GM21526 (cell line): Measurements from ENCODE around the gene ABRACL.
"Not testable (repeated sequence)": the region's sequence is repeated elsewhere in the genome, so short reads cannot be mapped to it uniquely, and the experiment has no call there.

ENCODE experiments used
- ATAC-seq: cut with Tn5 transposase; IDR thresholded peaks from one replicate; pipeline ENCODE4 v1.9.1; 2021; ENCODE audit warnings: moderate library complexity; ENCODE audit not compliant: unreplicated experiment, low FRiP score

The ABRACL gene

DNA sequence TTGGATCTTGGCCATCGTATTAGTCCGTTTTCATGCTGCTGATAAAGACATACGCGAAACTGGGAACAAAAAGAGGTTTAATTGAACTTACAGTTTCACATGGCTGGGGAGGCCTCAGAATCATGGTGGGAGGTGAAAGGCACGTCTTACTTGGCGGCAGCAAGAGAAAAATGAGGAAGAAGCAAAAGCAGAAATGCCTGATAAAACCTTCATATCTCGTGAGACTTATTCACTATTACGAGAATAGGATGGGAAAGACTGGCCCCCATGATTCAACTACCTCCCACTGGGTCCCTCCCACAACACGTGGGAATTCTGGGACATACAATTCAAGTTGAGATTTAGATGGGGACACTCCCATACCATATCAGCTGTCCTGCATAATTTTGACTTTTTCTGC lies 20.4 kb upstream of the ABRACL start:
- ATAC-seq, result no peak

DNA sequence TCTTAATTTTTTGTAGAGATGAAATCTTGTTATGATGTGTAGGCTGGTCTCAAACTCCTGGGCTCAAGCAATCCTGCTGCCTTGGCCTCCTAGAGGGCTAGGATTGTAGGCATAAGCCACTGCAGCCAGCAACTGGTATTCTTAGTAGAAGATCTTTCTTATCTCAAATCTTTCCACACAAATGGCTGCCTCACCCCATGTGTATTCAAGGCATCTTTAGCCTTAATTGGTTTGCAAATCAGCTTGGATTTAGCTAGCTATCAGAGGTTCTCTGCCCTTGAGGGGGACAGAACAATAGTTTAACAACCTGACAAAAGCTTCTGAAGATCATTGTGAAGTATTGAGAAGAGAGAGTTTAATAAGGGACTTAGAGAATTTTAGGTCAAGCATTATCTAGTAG lies 17.9 kb upstream of the ABRACL start:
- no peak for ATAC-seq

DNA sequence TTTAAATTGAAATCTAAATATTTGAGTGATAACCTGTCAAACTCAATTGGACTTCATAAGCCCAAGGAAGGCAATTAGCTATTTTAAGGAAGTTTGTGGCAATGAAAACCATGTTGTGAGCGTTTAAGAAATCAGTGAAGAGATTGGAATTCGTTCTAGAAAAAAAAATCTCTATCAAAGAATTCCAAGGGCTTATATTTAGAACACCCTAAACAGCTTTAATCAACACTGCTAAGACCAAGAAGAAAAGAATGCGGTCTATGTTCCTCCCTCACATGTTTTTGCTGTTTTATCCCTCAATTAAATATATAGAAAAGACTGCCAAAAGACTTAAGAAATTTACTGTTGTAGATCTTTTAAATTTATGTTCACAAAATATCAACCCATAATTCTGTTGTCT lies 16.6 kb upstream of the ABRACL start:
- no peak for ATAC-seq

DNA sequence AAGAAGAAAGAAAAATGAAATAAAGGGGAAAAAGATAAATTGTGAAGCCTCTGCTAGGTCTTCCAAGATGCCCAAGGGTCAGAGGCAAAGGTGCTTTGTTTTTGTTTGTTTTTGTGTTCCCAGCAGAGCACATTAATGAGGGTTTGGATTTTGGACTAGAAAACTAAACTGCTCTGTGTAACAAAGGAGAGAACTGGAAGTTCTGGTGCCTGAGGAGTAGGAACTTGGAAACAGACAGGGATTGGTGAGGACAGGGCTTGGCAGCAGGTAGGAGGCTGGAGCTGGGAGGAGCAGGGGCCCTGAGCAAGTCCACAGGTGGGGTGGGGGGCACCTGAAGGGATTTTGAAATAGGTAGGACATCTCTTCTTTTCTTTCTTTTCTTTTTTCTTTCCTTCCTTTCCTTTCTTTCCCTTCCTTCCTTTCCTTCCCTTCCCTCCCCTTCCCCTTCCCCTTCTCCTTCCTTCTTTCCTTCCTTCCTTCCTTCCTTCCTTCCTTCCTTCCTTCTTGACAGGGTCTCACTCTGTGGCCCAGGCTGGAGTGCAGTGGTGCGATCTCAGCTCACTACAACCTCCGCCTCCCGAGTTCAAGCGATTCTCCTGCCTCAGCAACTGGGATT lies 15.3 kb upstream of the ABRACL start:
- no peak for ATAC-seq

DNA sequence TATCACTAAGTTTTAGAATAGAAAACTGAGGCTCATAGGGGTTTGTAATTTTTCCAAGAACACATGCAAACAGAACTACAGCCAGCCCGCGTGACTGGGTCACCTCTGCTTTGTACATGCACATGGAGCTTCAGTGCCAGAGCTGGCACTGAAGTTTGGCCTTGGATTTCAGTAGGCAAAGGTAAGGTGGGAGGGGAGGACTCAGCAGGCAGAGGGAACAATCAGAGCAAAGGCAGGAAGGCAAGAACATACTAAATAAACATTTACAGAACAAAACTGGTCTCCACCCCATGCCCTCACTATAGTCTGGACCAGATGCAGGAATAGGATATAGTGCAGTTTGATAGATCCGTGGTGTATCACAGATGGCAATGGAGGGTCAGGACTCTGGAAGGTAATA lies 13.6 kb upstream of the ABRACL start:
- ATAC-seq, result no peak

DNA sequence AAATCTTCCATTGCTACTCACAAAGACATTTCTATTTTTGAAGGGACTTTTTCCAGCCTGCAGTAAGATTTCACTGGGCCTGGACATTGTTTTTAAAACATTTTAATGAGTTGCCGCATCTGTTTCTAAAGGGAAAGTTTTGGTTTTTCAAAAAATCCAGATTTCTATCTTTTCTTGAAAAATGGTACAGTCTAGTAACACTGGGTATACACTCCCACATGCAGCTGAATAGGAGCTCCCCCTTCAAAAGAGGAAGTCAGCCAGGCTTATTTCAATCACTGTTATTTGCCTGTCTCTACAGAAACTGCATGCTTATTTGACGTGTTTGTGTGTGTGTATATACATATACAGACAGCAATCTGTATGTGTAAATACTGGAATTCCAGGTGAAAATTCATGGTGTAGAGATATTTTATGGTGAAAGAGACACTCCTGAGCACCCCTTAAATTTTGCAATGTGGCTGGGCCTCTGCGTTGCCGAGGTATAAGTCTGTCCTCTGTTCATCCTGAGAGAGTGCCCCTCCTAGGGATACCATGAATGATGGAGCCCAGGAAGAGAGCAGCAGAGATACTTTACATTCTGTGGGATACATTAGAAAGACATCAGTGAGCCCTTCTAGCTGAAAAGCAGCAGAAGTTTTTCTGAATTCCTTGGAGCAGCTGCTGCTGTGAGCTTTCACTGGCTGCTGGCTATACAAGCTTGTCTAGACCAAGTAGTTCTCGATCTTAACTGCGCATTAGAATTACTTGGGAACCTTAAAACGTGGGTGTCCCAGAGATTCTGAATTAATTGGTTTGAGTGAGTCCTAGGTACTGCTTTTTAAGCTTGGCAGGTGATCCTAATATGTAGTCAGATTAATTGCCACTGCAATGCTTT lies 12.0 kb upstream of the ABRACL start:
- peak; percentile 93 for ATAC-seq

DNA sequence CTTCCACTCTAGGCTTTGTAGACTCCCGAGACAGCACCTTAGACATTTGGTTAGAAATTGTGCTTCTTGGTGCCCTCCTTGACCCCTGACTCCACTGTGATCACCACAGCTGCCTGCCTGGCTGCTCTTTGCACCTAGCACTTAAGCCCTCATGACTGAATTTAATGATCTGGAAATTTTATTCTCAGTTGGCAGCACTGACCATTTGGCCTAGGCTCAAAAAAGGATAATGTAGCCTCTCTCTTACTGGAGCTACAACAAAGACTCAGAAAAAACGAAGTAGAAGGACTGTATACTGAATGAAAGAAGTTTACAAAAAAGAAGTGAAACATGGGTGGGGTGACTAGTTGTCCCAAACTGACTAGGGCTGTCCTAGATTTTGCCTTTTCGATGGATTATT lies 11.3 kb upstream of the ABRACL start:
- no peak for ATAC-seq

DNA sequence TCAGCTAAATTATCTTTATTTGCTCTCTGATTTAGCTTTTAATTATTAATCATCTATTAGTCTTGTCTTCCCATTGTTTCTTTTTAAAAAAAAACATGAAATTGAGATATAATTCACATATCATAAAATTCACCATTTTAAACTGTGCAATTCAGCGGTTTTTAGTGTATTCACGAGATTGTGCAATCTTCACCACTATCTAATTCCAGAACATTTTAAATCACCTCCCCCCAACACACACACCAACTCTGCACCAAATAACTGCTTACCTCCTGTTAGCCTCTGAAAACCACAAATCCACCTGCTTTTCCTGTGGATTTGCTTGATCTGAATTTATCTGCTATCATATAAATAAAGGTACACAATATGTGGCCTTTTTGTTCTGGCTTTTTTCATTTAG lies 8.8 kb upstream of the ABRACL start:
- no peak for ATAC-seq

DNA sequence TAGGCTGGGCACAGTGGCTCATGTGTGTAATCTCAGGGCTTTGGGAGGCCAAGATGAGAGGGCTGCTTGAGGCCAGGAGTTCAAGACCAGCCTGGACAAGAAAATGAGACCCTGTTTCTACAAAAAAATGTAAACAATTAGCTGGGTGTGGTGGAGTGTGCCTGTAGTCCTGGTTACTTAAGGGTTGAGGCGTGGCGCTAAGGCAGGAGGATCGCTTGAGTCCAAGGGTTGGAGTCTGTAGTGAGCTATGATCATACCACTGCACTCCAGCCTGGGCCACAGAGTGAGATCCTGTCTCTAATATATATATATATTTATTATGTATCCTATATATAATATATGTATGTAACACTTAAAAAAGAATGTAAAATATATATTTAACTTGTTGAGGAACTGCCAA lies 7.9 kb upstream of the ABRACL start:
- ATAC-seq, result no peak

DNA sequence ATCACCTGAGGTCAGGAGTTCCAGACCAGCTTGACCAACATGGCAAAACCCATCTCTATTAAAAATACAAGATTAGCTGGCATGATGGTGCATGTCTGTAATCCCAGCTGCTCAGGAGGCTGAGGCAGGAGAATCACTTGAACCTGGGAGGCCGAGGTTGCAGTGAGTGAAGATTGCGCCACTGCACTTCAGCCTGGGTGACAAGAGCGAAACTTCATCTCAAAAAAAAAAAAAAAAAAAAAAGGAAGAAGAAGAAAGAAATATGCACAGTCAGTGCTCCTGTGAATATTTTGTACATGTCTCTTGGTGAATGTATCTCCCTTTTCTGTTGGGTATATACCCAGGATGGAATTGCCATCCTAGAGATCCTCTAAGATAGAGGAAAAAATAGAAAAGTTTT lies 3.1 kb upstream of the ABRACL start:
- ATAC-seq, result not testable (repeated sequence)

DNA sequence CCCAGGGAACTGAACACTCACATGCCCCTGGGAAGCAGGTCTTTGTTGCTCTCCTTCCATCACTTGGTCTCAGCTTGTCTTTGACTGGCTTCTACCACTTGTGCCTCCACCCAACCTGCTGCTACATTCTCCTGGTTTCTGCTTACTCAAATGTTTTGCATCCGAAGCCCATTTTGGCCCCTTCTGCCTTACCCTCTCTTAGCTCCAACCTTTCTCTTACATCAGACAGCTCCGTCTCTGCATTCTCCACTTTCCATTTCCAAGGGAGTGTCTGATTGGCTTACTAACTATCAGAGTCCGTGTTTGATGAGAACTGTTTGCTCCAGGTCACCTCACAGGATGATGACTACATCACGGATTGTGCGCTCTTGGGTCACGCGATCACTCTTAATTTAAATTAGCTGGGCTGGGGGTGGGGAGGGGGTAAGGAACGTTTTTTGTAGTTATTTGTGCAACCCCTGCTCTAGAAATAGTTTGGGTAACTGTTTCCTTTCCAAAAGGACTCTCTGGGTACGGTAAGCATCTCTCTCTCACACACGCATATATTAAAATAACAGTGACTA lies 844 bp upstream of the ABRACL start:
- no peak for ATAC-seq

DNA sequence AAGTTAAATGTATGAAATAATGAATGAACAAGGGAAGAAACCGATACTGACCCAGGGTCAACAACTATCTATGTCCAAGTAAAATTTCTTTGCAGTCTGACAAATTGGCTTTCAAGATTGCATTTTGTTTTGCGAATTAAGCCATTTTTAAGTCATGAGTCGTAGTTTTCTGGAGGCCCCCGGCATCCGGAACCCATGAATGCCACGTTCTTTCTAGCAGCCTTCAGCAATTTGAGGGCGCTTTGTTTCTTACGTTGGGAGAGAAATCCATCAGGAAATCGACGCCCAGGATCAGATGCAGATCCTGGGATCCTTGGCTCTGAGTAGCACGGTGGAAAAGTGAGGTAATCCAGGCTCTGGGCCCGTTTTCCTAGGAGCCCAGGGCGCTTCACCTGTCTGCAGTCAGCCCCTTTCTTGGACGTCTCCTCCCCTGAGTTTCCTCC lies 309 bp upstream of the ABRACL start:
- no peak for ATAC-seq

DNA sequence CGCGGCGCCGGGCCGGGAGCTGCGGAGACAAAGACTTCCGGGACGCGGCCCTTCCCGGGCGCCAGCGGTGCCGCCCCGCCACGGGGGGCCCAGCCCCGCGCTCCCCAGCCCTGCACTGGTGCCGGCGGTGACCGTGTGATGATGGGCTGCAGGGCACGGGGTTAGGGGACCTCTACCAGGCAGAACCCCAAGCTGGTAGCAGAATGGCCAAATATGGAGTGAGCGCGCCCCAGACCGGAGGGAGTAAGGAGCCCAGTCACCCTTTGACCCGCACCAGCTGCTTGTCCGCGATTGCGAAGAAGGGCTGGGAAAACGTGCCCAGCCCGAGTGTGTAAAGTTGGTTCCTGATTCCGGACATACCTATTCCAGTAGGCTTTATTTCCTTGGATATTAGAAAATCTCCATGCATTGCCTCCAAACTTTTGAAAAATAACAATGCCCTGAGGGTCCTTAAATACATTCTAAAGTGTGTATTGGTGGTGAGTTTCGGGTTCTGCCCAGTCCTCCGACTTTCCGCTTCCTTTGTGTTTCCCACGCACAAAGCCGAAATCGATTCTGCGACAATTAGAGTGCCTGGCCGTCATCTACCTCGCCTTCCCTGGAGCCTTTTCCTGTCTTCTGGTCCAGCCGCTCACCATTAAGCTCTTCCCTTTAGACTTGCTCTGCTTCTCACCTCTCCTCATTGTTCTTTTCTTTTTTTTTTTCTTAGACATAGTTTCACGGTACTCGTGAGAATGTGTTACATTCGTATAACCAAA lies 1.1 kb downstream of the ABRACL start:
- peak; percentile 28 for ATAC-seq

DNA sequence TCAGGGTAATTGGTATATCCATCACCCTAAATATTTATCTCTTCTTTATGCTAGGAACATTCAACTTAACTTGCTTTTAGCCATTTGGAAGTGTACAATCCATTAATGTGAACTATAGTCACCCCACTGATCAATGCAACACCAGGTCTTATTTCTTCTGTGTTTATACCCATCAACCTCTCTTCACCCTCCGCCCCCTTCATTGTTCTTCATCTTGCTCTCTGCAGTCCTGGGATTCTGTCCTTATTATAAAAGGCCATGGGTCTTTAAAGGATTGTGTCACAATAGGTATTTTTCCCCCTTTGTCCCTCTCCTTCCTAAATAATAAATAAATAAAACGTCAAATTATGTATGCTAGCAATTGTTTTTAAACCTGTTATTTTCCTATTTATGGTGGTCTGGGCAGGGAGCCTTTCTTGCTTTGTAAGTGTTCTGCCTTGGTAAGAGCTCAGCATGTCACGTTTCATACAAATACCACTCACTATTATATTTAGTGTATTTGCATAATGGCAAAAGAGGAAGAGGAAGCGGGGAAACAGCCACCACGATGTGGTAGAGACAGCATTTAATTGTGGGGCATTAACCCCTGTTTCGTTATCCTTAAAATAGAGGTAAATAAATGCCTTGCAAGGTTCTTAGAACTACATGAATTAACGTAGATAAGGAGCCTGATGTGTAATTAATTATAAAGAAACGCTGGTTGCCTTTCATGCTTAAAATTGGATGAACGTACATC lies 1.9 kb downstream of the ABRACL start:
- peak; percentile 54 for ATAC-seq

DNA sequence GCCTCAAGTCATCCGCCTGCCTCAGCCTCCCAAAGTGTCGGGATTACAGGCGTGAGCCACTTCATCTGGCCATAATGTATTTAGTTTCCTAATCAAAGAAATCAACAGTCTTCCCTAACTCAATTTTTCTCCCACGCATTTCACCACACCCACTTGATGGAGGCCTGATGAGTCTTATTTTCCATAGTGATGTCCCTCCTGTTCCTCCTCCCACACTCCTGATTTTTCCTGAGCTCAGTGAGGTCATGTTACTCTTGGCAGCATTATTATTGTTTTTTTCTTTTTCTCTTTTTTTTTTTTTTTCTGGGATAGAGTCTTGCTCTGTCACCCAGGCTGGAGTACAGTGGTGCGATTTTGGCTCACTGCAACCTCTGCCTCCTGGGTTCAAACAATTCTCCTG lies 8.9 kb downstream of the ABRACL start:
- no peak for ATAC-seq

DNA sequence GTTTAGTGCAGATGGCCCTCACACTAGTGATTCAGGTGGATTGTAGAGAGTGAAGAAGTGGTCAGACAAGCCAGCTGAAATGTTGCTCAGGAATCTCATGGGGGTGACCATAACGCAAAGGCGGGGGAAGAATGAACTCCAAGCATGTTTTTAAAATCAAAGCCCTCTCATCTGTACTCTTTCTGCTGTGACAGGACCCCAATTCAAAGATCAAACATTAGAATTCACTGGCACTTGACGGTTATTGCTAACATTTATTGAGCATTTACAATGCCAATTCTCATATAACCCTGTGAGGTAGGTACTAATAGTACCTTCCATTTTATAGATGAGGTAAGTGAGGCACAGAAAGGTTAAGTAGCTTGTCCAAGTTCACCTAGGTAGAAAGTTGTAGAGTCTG lies 15.7 kb downstream of the ABRACL start:
- ATAC-seq, result no peak

DNA sequence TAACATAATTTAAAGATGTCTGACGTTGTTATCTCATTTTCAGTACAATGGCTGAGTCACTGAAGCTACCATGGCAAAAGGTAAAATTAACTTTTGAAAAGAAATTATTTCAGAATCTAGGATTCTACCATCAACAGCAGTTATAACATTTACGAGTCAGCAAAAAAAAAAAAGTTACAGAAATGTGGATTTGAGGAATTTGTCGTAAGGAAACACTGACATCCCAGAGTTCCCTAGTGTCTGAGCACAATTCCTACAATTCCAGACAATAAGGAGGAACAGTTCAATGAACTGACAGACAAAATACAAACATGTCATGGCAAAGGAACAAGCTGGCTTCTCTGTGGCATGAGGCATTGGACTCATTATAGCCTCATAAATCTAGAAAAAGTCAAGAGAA lies 19.1 kb downstream of the ABRACL start:
- no peak for ATAC-seq

DNA sequence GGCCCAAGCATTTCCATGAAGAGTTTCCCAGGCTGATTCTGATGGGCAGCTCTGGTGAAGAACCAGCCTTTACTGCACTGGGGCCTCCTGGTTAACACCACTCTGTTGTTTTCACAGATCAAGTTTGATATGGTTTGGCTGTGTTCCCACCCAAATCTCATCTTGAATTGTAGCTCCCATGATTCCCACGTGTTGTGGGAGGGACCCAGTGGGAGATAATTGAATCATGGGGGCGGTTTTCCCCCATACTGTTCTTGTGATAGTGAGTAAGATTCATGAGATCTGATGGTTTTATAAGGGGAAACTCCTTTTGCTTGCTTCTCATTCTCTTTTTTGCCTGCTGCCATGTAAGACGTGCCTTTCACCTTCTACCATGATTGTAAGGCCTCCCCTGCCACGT lies 20.4 kb downstream of the ABRACL start:
- ATAC-seq, result not testable (repeated sequence)

DNA sequence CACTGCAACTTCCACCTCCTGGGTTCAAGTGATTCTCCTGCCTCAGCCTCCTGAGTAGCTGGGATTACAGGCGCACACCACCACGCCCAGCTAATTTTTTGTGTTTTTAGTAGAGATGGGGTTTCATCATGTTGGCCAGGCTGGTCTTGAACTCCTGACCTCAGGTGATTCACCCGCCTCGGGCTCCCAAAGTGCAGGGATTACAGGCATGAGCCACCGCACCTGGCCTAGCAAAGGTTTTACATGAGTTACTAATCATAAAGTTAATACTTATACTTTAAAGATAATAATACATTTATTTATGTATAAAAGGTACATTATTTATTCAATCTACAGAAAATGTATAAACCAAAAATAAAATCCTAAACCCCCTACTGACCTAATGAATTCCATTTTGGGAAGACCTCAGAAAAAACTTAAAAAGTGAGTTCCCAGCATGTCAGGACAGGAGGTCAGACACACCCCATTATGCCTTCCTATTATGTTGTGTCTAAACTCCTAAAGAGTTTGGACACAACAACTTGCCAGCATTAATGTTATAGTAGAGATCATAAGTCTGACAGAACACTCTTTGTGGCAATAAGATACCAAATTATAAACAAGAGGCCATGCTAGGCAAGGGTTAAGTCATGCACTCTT lies 21.7 kb downstream of the ABRACL start:
- ATAC-seq, result not testable (repeated sequence)

DNA sequence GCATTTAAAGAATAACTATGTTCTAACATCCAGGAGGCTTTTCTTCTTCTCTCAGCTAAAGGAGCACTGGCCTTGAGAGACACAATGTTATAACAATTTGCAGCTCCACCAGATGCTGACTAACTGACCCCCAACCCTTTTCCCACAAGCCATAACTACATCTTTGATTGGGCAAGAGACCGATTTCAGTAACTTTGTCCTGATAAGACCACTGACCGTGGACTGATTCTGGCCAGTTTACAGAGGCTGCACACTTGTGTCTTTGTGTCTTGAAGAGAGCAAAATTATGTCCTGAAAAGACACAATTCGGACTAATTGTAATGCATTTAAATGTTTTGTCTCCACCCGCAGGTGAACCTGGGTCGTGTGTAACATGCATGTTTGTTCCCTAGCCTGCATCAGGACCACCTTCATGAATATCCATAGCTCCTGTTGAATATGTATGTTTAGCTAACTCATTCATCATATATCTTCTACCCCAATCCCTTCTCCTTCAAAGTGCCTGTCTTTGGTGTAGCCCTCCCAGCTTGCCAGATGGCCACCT lies 22.3 kb downstream of the ABRACL start:
- no peak for ATAC-seq
